Measurements from ENCODE around the gene UBE2G2. TPM values are rescaled to one million over a fixed set of nuclear protein-coding genes. Genes with fewer than 3 reads are reported as not detected.

Gene UBE2G2
- total RNA-seq, 1 donor from 2014 or later = 43.4 TPM

DNA sequence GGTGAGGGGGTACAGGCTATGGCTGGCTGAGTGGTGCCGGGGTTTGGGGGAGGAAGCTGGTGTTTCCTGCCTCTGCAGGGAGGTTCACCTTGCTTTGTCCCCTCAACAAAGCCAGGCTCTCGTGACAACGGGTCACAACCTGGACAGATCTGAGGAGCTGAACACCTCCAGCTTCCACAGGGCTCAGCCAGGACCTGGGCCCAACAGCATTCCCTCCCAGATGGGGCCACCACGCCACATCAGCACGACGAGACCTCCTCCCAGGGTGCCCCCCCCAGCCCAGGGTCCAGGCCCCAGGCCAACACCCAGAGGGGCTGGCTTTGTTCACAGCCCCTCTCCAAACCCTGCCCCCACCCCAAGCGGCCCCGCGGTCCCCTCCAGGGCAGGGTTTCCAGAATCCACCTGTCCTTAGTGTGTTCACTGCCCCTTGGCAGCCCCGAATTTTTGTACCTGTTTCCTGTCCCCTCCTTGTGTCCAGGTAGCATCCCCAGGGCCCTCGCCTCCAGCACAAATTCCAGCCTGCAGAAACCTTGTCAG, 34.7 kb downstream of the UBE2G2 start:
- DNase-seq (ENCODE audit: low spot score) = no peak
- ATAC-seq = no peak

DNA sequence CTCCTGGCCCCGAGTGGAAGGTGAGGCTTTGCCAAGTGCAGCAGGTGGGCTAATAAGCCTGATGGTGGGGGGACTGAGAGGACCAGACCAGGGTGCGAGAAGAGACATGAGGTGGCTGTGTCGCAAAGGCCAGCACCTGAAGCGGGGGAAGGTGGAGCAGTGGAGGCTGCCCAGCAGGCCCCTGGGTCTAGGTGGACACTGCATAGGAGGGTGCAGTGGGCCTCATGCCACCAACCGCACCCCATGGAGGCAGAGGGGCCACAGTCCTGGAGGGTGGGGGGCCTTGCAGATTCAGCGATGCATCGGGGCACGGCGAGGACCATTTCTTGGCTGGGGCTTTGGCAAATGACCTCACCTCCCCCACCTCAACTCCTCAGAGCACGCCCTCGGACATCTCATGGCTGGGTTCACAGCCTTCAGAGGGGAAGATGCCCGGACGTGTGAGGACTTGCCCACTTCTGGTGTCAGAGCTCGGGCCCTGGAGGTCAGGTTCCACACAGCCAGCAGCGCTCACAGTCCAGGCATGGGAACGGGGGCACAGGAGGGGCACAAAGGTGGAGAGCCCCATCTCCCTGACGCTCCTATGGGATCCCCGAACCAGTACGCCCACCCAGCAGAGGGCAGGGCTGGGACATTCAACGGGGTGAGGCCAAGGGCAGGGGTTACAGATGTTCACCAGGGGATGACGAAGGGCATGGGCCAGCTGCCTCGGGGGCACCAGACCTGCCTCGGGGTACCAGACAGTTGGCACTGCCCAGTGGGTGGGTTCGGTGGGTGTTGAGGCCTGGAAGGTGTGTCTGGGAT, 35.4 kb downstream of the UBE2G2 start:
- DNase-seq (ENCODE audit: low spot score) (no peak), ATAC-seq (no peak)

DNA sequence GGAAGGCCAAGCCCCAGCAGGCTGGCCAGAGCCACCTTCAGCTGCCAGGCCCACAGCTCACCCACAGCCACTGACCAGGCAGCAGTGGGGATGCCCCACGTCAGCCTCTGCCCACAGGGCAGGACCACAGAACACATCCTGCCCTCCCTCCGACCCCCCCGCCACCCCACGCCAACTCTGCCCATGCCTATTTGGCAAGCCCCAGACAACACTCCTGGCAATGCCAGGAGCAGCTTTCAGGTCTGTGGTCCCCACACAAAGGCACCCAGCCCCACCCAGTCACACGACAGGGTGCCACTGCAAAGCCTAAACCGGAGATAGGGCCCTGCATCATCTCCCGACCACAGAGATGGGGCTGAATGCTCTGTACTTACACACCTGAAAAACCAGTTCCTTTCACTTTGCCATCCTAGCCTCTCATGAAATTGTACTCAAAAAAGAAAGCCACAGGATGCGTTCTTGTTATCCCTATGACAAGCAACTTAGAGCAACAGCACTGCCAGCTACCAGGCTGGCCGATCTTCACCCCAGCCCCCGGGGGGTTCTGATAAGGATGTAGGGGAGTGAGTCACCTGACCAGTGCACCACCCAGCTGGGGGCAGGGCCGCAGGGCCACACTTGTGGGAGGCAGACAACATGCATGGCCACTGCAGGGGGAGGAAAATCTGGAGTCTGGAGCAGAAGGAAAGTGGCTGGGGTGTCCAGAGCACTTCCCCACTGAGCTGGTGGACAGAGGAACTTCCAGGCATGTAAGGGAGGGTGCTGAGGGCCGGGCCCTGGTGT, 36.2 kb downstream of the UBE2G2 start:
- DNase-seq (ENCODE audit: low spot score) = no peak

DNA sequence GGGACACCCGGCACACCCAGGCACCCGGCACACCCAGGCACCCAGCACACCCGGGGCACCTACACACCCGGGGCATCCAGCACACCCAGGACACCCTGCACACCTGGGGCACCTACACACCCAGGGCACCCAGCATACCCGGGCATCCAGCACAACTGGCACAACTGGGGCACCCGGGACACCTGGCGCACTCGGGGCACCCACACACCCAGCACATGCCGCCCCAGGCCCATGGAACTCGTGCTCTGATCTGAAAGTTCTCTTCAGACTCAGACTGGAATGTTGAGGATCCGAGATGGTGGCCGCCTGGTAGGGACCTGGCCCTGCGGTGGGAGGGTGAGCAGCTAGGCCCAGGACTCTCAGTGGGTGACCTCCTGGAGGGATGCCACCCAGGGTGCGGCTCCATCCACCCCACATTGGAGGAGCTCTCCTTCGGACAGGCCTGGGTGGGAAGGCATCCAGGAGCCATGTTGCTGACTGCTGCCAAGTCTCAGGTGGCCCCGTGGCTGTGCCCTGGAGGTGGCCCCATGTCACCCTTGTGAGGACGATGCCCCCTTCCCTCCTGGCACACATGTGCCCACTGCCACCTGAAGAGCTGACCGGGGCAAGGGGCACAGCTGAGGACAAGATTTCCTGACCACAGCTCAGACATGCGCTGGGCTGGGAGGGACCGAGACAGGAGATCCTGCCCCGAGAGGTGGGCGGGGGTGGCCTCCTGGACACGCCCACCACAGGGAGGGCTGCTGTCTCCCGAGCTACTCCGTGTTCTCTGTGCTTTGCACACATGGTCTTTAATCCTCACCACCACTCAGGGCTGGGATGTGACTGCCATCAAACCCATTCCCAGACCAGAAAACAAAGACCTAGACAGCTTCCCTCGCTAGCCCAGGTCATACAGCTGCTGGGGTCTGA, 37.0 kb downstream of the UBE2G2 start:
- no peak for ATAC-seq

More for the DNA sequence above, 36.2 kb downstream of the UBE2G2 start:
- no peak for ATAC-seq

DNA sequence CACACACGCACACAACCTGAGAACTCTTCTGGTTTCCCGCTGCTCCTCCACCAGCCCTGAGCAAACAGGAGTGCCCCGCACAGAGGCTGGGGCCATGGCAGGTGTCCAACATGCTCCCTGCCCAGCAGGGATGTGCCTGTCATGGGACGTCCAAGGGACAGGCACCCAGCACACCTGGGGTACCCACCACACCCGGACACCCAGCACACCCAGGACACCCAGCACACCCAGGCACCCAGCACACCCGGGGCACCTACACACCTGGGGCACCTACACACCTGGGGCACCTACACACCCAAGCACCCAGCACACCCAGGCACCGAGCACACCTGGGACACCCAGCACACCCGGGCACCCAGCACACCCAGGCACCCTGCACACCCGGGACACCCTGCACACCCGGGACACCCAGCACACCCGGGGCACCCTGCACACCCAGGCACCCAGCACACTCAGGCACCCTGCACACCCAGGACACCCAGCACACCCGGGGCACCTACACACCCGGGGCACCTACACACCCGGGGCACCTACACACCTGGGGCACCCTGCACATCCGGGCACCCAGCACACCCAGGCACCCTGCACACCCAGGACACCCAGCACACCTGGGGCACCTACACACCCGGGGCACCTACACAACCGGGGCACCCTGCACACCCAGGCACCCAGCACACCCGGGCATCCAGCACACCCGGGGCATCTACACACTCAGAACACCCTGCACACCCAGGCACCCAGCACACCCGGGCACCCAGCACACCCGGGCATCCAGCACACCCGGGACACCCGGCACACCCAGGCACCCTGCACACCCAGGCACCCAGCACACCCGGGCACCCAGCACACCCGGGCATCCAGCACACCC, 37.9 kb downstream of the UBE2G2 start:
- ATAC-seq = no peak
- peak; percentile 43 for DNase-seq (ENCODE audit: low spot score)

More for the DNA sequence above, 37.0 kb downstream of the UBE2G2 start:
- peak; percentile 42 for DNase-seq (ENCODE audit: low spot score)

DNA sequence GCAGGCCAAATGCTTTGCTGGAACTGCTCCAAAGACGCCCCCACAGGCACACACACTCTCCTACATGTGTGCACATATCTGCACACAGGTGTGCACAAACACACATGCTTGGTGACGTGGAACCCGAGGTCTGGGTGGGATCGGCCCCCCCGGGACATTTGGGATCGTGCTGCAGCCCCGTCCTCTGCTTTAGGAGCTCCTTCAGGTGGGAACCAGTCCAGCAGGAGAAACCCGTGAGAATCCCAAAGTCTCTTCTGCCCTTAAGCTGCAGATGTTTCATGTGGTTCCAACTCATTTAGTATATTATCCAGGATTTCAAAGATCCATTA, 38.6 kb downstream of the UBE2G2 start:
- DNase-seq (ENCODE audit: low spot score) = no peak
- ATAC-seq = no peak

DNA sequence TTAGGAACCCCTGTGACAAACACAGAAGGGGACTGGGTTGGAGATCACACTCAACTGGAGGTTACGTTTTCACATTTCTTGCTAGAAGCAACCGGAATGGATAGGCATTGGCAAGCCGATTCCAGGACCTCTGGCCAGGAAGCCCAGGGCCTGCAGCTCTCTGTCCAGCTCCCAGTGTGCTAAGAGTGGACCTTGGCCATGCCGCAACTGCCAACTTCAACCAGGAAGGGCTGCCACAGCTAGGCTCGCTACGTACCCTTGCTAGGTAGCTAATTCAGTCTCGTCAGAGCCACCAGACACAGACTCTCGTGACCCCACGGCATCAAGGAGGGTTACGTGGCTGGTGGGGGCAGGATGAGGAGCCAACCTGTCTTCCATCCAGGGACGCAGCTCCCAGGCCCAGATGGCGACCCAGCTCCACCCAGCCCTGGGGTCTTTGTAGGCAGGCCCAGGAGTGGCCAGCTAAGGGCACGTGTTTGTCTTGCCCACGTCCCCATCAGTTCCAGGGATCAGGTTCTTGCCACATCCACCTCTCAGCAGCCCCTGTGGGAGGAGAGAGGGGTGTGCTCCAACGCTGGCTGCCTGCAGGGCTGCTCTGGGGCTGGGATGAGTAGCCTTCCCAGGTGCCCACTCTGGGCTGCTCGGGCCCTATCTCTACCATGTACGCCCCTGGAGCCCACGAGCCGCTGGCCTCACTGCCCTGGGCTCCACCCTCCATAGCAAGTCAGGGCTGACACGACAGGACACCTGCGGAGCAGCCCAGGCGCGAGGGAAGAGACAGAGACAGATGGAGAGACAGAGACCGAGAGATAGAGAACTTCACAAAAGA, 39.2 kb downstream of the UBE2G2 start:
- ATAC-seq (peak; percentile 94), DNase-seq (ENCODE audit: low spot score) (peak; percentile 79)

DNA sequence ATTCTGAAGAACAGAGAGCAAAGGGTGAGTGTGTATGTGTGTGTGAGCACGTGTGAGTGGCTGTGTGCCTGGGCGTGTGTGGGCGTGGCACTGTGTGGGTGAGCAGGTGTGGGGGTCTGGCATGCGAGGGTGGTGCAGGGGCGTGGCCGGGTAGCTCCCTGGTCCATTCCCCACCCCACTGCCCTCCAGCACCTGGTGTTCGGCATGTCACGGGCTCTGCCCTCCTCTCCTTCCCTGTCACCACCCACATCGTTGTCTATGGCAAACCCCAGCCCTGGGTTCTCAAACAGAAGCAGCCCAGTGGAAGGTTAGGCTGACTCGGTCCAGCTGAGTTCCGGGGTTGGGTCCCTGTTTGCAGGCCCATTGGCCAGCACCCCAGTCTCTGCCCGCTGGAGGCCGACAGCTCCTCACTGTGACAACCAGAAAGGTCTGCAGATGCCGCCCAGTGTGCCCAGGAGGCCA, 39.8 kb downstream of the UBE2G2 start:
- ATAC-seq (no peak), DNase-seq (ENCODE audit: low spot score) (no peak)

DNA sequence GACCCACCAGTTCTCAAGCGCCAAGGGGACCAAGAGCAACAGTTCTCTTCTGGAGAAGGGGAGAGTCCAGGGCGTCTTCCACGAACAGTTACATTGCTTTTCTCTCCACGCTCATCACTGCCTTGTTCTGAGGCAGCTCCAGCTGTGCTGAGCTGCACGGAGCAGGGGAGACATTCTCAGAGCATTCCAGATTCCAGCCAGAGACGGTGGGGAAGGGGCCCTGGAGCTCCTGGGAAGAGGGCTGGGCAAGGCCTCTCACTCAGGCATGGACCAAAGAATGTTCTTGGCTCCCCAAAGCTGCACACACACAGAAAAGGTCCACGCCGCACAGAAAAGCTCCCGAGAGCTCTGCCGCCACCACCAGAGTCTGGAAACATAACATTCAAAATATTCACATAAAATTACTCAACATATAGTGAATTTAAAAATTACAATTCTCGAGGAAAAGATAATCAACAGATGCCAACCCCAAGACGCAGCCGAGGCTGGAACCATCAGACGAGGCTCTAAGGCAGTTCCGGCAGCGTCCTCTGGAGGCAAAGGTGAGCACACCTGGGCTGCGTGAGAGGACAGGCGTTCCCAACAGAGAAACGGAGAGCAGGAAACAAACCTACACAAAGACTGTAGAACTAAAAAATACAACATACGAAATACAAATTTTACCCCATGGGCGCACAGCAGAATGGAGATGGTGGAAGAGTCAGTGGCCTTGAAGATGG, 40.5 kb downstream of the UBE2G2 start:
- peak; percentile 16 for ATAC-seq
- no peak for DNase-seq (ENCODE audit: low spot score)

DNA sequence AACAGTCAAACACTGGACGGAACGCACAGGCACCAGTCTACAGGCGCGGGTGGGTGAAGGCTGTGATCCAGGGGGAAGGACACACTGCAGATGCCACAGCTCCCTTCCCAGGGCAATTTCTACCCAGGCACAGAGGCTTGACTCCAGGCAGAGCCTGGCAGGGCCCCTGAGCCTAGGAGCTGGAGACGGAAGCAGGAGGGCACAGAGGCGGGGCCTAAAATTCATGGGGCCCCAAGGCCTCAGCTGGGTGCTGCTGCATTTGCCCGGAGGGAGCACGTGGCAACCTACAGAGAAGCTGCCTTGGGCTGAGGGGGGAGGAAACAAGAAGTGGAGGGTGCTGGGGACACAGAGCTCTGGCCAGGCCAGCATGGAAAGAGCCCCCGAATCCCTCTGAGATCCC, 41.2 kb downstream of the UBE2G2 start:
- DNase-seq (ENCODE audit: low spot score) (peak; percentile 36), ATAC-seq (no peak)

DNA sequence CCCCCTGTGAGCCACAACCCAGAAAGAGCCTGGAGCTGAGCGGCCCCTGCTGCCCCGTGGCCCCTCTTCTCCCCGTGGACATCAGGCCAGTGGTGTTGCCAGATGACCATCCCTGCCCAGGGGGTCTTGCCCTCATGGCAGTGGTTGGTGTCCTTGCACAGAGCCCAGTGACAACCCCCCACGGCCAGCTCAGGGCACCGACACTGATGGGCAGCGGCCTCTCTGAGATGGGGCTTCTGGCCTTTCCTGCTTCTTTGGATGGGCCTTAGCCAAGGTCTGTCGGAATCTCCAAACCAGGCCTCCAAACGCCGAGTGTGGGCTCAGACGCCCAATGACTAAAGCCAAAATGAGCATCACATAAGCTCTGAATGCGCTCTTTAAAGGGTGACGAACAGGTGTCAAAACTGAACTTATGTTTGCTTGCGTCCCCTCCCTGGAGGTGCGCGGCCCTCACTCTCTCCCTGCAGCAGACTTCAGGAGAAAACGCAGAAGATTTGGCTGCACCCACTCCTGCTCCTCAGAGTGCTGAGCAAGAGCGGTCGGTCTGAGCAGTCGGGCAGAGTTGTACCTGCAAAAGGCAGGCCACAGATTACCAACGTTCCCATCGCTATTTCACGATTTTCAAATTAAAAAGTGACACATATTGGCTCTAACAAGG, 41.9 kb downstream of the UBE2G2 start:
- peak; percentile 41 for DNase-seq (ENCODE audit: low spot score)
- no peak for ATAC-seq

DNA sequence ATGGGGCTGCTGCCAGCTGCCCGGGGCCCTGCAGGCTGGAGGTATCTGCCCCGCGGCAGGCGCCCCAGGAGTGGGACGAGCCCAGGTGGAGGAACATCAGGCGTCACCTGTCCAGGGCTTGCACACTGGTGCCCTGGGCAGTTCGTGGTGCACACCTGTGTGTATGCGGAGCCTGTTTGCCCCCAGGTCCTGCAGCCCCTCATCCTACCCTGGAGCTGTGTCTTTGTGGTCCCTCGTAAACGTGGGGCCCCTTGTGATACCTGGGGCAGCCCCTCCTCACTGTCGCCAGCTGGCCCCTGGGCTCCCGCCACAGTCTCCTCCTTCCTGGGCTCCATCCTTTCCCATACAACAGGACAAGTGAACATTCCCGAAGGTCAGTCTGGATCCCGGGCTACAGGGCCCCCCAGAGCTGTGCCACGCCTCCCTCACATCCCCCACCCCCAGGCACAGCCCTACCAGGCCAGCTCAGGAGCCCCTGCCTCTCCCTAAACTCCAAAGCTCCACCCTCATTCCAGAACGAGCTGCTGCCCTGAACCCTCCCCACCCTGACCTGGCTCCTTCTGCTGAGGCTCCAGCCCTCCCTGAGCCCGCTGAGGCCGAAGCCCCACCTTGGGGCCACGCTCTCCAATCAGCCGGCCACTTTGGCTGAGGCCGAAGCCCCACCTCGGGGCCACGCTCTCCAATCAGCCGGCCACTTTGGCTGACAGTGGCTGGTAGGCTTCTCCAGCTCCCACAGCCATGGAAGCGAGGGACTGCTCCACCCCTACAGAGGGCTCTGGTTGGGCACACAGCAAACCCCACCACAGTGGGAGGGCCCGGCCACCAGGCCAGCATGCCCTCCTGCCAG, 42.6 kb downstream of the UBE2G2 start:
- ATAC-seq = no peak
- peak; percentile 35 for DNase-seq (ENCODE audit: low spot score)

DNA sequence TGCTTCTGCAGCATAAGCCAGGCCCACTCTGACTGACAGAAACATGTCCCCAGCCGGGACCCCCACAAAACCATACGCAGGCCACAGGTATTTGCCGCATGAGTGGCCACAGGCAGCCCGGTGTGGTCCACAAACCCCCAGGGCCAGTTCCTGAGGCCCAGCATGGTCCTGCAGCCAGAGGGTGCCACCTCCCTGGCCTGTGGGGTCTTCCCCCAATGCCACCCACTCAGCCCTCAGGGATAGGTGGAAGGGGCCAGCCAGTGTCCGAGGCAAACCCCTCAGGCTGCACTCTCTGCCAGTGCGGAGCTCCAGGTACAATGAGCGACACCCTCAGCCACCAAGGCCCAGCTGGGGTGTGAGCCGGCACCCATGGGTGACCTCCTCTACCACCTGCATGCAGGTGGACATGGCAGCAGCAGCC, 43.5 kb downstream of the UBE2G2 start:
- ATAC-seq = no peak
- peak; percentile 27 for DNase-seq (ENCODE audit: low spot score)

DNA sequence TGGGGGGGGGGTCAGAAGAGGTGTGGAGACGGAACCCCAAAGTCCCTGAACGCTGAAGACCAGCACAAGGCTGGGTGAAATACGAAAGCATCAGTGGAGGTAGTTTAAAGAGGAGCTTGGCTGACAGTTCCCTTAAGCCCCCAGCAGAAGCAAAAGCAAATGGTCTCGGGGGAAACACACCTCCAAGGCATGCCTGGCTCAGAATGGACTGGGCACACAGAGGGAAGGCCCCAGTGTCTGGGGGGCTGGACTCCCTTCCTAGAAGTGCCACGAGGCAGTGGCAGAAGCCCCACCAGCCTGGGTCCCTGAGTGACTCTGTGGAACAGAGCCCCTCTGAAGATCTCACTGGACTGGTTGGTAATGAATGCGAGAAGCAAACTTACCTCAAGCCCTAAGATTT, 43.9 kb downstream of the UBE2G2 start:
- no peak for ATAC-seq
- peak; percentile 21 for DNase-seq (ENCODE audit: low spot score)

DNA sequence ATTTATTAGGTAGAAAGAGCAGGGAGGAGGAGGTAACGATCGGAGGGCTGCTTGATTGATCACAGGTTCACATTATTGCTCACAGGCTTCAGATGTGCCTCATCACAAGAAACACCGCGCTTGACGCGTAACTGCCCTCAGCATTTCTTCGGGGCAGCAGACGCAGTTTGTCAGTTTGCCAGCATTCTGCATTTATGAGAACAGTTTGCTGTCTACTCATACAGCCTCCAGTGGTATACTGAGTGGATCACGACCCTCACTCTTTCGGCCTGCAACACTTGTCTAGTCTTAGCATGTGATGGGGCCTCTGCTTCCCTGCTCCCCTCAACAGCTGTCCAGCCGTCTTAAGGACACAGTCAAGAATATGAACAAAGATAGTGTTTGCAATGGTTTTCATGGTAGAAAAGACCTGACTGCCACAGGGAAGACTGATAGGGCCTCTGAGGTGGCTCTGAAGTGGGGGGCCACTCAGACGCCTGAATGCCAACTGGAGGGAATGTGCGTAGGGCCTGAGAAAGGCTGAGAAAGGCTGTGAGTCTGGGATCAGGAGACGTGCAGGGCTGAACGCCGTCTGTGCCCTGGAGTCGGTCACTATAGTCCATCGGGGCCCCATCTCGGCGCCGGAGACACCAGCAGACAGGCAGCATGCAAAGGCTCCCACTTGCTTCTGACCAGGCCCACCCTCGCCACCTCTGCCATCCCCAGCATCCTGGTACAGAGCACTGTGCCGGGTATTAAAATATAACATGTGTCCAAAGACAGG, 45.0 kb downstream of the UBE2G2 start:
- DNase-seq (ENCODE audit: low spot score) (no peak), ATAC-seq (no peak)

DNA sequence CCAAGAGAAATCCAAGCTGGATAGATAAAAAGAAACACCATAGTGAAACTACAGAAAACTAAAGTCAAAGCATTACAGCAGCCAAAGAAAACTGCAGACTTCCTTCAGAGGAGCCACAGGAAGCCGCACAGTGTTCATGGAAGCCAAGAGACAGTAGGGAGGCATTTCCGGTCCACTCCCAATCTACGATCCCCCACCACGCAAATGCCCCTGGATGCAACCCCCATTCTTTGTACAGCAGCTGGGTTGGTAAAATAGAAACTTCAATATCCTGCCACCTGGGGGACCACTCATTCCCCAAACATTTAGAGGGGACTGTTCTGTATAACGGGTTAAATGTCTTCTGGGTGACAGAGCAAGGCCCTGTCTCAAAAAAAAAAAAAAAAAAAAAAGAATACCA, 46.4 kb downstream of the UBE2G2 start:
- DNase-seq (ENCODE audit: low spot score) (no peak), ATAC-seq (no peak)

All from left lobe of liver (tissue), 2 donors.